GM18907 (cell line): ENCODE measurements around the gene HSDL2.
A peak's percentile ranks its signal among the peaks of the same experiment; 100 is the strongest.

ENCODE experiments used
- ATAC-seq: cut with Tn5 transposase; IDR thresholded peaks from one replicate; pipeline ENCODE4 v1.9.1; 2021; ENCODE audit warnings: mild to moderate bottlenecking, moderate library complexity; ENCODE audit not compliant: unreplicated experiment

Gene HSDL2

DNA sequence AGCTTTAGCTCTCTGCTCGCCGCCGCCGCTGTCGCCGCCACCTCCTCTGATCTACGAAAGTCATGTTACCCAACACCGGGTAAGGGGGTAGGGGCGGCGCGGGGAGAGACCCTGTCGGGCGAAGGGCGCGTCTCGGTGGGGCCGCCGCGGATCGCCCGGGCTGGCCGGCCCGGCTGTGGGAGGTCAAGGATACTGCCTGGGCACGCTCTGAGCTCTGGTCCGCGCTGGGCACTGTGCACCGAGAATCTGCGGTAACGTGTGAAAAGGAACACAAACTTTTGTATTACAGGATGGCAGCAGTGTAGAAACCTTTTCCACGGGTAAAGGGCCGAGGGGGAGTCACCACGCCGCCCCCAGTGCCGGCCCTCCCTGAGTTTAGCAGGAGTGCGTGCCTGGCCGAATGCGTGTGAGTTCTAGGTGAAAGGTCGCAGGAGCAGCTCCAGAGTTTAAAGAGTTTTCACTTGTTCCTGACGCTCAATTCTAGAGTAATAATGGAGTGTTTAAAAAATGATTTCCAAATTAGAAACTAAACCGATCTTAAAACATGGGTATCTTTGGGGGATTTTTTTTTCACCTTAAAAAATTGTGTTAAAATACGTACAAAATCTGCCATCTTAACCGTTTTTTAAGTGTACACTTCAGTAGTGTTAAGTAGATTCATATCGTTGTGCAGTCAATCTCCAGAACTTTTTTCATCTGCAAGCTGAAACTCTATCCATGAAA, at the start of gene HSDL2:
TSS of gene HSDL2 (plus strand) at position 7 of the 723 bp plus-strand sequence. CDS start at position 63, 56 bp downstream.
- ATAC-seq = peak; percentile 26

GRCh38 chr9:112331674-112331952, 48.3 kb upstream of the HSDL2 start:
- no peak for ATAC-seq

DNA sequence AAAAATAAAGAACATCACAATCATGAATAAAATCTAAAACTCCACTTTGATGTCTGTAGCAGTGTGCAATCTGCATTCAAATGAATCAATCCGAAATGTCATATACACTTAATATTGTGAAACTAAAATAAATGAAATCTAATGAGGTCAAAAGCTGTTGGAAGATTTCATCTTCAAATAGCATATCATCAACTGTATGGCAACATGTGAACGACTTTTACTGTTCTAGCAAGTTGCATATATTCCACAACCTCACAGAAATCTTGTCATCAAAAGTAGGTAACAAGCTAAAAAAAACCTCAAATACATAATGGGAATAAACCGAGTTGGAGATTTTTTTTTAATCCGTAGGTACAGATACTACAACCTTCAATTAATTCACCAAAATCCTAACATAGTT, 47.7 kb upstream of the HSDL2 start:
- no peak for ATAC-seq

GRCh38 chr9:112332674-112332976, 47.3 kb upstream of the HSDL2 start:
- no peak for ATAC-seq

GRCh38 chr9:112332977-112333638, 46.8 kb upstream of the HSDL2 start, which contains the start of gene PTBP3:
Gene PTBP3, minus strand, starts transcription at chr9:112333619. Its CDS starts 35,754 bp downstream, at chr9:112297865.
- peak; percentile 67 for ATAC-seq

GRCh38 chr9:112333639-112334431, 46.1 kb upstream of the HSDL2 start:
- peak; percentile 80 for ATAC-seq

- ATAC-seq = no peak
Observed at GRCh38 chr9:112334432-112334841, 45.5 kb upstream of the HSDL2 start.

DNA sequence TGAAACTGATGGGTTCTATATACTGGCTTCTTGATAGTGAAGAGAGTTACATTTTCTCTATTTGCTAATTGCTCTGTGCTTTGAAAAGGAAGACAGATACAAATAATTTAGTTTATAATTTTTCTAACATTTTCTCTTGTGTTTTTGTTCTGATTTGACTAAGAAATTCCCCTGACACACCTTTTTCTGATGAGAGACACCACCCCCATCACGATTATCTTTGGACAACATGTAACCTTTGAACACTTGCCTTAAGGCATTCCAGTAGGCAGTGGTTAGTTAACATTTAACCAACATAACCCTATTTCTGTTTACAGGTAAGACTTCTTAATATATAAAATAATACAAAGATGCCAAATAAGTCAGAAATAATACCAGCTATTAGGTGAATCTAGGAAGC, 42.4 kb upstream of the HSDL2 start:
- no peak for ATAC-seq

DNA sequence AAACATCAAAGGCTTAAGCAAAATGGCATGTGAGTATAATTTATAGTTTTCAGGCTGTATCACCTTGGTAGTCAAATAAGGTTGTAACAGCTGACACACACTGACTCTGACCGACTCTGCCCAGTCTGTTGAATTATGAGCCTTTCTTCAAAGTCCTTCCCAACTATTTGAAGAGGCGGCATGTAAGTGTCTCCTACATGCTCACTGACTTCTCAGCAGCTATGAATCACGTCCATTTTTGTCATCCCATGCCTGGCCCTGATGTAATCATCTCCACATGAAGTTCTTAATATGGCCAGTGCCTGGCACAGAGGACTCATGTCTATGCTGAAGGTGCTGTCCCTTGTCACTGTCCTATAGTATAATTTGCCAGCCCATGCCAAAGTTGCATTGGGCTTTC, 41.3 kb upstream of the HSDL2 start:
- no peak for ATAC-seq

- ATAC-seq = no peak
Observed at GRCh38 chr9:112339886-112340285, 40.0 kb upstream of the HSDL2 start.

DNA sequence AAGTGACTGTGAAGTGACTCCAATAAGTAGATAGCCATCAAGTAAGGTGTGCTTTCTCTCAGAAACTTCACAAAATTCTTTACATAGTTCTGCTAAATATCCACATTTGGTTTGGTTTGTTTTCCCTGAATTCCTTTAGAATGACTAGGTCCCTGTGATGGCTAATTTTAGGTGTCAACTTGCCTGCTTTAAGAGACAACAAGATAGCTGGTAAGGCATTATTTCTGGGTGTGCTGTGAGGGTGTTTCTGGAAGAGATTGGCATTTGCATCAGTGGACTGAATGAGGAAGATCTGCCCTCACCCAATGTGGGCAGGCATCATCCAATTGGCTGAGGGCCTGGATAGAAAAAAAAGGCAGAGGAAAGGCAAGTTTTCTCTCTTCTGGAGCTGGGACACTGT, 38.2 kb upstream of the HSDL2 start:
- ATAC-seq = no peak

DNA sequence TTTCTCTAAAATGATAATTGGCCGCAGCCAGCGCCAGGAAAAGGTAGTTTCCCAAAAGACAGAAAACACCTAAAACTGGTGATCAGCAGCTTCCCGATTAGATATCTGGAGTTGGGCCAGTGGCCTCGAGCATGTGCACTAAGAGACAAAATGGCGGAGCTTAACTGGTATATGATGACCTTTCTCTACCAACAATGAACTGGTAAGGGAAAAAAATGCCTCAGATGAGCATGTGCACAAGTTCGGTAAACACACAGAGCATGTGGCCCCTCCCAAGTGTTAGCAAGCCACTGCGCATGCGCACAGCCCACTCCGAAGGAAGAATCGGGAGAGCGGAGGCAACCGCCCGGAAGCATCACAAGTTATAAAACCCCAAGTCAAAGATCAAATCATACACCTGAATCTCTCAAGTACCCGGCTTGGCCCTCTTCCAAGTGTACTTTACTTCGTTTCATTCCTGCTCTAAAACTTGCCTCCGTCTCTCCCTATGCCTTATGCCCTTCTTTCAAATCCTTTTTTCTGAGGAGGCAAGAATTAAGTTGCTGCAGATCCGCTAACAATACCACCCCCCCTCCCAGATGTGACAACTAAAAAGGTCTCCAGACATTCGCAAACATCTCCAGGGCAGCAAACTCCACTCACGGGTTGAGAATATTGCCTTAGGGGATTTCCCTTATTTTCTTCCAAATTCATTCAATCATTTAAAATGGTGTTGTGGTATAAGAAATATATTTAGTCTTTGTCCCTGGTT, 31.5 kb upstream of the HSDL2 start:
- ATAC-seq = no peak

- no peak for ATAC-seq
Observed at GRCh38 chr9:112349008-112349333, 30.9 kb upstream of the HSDL2 start.

DNA sequence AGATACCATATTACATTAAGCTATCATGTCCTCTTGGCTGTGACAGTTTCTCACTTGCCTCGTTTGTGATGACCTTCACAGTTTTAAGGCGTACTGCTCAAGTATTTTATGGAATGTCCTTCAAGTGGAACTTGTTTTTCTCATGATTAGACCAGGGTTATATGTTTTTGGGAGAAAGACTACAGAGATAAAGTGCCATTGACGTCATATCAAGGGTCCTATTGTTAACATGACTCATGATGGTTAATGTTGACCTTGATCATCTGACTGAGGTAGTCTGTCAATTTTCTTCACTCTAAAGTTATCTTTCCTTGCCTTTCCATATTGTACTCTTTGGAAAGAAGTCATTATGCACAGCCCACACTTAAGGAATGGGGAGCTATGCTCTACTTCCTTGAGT, 28.7 kb upstream of the HSDL2 start:
- ATAC-seq = no peak

GRCh38 chr9:112352209-112352608, 27.7 kb upstream of the HSDL2 start:
- no peak for ATAC-seq

GRCh38 chr9:112354081-112354743, 25.7 kb upstream of the HSDL2 start:
- no peak for ATAC-seq

GRCh38 chr9:112355427-112355897, 24.4 kb upstream of the HSDL2 start:
- ATAC-seq = no peak

DNA sequence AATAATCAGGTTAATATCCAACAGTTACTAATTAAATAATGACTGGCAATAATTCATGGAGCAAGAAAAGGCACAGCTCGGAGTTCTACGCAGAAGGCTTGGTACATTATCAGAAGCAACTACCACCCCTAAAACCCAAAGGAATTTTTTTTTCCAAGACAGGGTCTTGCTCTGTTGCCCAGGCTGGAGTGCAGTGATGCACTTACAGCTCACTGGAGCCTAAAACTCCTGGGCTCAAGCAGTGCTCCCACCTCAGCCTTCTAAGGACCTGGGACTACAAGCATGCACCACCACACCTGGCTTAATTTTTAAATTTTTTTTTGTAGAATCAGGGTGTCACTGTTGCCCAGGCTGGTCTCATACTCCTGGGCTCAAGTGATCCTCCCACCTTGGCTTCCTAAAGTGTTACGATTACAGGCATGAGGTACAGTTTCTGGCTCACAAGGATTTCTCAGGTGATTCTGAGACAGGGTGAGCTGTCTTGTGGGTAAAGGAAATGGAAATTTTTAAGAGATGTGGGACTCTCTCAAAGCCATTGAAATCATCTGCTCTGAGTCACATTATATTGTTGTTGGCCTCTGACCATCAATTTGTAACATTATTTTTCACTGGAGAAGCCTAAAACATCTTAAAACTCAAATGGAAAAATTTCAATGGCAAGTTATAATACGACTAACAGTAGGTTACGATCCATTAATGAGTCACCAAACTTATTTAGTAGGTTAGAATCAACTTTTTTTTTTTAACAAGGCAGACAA, 19.7 kb upstream of the HSDL2 start:
- no peak for ATAC-seq

DNA sequence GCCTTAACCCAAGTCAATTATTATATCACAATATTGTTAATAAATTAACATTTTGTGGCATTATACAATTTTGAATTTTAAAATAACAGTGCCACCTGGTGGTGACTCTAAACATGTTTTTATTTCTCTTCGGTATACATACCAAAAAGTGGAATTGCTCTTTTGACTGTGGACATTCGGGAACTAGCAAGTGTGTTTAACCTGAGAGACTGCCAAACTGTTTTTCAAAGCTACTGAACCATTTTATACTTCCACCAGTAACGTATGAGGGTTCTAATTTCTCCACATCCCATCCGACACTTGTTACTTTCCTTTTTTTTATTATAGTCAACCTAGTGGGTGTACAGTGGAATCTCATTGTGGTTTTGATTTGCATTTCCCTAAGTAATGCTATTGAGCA, 18.3 kb upstream of the HSDL2 start:
- no peak for ATAC-seq

GRCh38 chr9:112364761-112365160, 15.1 kb upstream of the HSDL2 start:
- no peak for ATAC-seq
